Stimulated activated CD8-positive, alpha-beta memory T cell treated with anti-CD3 and anti-CD28 coated beads, Interleukin-7, amount 100 ng/mL, for 1 hour (primary cell): ENCODE measurements around the gene RFPL2.

ENCODE experiments used
- DNase-seq, 2 donors: peaks; one replicate each; pipeline ENCODE4 v3.0.0-alpha.2; 2020; ENCODE audit warnings: low read depth in 2 of 2

Gene RFPL2

DNA sequence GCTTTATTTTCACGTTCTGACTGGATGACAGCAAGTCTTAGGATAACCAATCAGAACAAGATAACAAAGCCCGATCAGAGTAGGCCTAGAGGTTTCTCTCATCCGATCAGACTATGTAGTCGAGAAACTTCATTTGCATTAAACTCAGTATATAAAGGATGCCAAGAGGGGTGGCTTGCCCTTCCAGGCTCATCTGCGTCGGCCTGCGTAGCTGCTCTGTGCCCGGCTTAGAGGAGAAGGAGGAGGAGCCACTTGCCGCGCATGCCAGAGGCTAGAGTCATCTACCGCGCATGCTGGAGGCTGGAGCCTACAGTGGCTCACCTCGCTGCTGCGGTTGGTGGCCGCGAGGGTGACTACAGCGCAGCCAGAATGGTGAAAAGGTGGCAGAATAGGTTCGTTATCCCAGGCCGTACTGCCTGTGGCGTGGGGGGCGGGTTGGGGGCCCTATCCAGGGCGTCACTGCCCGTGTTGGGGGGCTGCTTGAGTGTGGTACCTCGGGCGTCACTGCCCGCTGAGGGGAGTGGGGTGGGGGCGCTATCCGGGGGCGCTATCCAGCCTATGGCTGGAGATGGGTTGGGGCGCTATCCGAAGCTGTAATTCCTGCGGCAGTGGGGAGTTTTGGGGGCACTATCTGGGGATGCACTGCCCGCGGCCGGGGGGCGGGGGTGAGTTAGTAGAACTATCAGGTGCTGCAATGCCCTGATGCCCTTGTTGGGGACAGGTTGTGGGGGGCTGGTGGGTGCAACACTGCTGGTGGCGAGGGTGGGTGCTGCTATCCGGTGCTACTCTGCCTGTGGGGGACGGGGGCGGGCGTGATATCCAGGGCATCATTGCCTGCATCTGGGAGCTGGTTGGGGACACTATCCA lies at the start of gene RFPL2:
TSS of gene RFPL2 (minus strand) at position 218 of the 867 bp plus-strand sequence. CDS start 2,622 bp downstream, outside the sequence.
- no peak for DNase-seq

DNA sequence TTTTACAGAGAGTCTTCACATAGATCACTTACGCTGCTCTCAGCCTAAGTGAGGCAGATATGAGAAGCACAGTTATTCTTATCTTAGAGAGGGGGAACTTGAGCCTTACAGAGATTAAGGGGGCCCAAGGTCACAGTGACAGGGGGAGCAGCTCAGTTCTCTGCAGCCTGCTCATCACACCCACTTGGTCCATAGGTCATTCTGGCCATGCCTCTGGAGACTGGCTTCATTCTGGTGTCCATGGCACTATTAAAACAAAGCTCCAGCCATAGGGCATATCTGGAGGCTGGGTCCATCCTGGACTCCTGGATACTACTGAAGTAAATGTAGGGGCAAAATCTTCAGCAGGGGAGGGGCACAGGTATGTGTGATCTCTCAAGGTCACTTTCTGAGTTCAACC lies 44.4 kb upstream of the RFPL2 start:
- DNase-seq = no peak

- no peak for DNase-seq
These were observed 43.4 kb upstream of the RFPL2 start for GRCh38 chr22:32248276-32248675.

GRCh38 chr22:32246166-32246565 lies 41.3 kb upstream of the RFPL2 start:
- no peak for DNase-seq

- DNase-seq = no peak
These were observed 40.2 kb upstream of the RFPL2 start for GRCh38 chr22:32245042-32245441.

- DNase-seq = no peak
These were observed 39.7 kb upstream of the RFPL2 start for GRCh38 chr22:32244547-32244946.

DNA sequence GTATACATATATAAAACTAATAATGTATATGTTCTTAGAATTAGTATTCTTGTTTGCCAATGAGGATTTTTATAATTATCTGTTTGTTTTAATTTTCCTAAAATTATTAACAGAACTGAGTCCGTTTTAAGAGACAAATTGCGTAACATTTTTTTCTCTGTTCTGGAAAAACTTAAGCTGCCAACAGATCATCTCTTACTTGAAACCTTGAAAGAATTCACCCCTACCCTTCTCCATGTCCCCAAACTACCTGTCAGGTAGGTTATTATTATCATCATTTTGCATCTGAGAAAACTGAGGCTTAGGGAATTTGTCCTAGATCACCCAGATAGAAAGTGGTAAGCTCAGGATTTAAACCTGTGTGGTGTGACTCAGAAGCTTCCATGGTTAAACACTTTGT lies 35.6 kb upstream of the RFPL2 start:
- DNase-seq = no peak

- DNase-seq = no peak
These were observed 33.0 kb upstream of the RFPL2 start for GRCh38 chr22:32237906-32238305.

- no peak for DNase-seq
These were observed 32.1 kb upstream of the RFPL2 start for GRCh38 chr22:32236970-32237369.

DNA sequence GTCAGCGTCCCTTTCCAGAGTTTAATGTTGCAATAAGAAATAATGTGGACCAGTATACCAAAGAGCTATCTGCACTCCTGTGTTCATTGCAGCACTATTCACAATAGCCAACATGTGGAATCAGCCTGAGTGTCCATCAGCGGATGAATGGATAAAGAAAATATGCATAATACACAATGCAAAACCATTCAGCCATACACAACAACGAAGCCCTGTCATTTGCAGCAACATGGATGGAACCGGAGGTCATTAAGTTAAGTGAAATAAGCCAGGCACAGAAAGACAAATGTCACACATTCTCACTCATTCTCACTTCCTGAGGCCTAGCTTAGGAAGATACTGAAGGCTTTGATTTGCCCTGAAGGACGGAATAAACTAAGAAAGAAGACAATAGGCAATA lies 28.2 kb upstream of the RFPL2 start:
- no peak for DNase-seq

DNA sequence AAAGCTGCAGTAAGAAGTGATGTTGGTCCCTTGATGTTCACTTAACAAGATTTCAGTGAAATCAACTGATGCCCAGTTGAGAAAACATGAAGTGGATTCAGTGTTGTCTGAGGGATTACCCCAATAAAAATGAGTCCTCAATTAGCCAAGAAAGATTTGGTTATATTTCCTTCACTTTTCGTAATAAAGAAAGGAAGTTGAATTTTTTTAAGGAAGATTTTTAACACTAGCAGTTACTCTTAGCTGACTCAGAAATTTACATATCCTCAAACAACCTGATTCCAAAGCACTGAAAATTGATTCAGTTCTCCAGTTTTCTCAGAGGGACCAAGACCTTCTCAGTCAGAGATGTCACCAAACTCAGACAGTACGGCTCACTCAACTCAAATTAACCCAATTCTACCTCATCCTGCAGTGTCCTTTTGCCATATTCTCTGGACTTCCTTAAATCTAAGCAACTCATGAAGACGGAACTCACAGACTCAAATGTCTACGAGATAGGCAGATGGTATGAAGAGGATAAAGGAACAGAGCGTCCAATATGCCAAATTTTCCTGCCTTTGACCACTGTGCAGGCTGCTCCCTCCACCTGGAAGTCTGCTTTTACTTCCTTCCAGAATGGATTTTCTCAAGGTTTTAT lies 27.4 kb upstream of the RFPL2 start:
- no peak for DNase-seq

DNA sequence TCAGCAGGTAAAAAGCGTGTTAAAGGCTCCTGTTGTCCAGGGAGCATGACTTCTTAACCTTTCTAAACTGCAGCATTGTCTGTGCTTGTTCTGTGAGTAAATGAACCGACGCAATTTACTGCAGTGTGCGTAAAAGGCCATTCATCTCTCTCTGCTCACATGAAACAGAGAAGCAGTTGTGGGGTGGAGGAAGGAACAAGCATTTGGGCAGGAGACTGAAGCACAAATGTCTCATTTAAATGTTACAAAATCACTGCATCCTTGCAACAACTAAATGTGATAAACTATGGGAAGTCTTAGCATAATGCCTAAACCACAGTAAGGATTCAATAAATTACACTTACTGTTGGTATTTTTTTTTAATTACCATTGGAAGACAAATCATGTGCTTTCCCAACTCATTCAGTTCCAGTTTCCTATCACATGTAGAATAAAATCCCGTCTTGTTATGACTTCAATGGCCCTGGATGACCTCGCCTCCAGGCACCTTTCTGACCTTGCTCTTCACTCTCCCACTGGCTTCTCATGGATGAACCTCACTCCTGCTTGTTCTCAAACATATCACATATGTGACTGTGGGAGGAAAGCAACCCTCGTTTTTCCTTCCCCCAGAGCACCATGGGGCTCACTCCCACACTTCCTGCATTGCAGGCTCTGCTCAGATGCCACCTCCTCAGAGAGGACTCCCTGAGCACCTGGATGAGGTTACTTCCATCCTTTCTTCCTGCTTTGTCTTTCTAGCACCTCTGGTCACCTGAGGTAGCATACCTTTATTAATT lies 21.6 kb upstream of the RFPL2 start:
- no peak for DNase-seq

DNA sequence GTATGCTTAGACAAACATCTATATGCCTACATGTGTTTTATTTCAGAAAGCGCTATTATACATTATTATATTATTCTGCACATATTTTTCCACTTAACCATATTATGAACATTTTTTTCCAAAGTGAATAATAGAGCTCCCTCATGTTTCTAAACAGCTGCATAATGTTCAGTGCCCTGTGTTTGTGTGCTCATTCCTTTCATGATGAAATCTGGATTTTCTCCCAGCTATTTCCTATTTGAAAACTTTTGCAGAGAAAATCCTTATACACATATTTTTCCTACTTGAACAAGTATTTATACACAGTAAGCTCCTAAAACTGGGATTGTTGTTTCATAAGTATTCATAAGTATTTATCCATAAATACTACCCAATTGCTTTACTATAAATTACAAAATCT lies 18.1 kb upstream of the RFPL2 start:
- DNase-seq = no peak

- DNase-seq = no peak
These were observed 14.2 kb upstream of the RFPL2 start for GRCh38 chr22:32219026-32219425.

- DNase-seq = no peak
These were observed 13.6 kb upstream of the RFPL2 start for GRCh38 chr22:32218470-32218869.

DNA sequence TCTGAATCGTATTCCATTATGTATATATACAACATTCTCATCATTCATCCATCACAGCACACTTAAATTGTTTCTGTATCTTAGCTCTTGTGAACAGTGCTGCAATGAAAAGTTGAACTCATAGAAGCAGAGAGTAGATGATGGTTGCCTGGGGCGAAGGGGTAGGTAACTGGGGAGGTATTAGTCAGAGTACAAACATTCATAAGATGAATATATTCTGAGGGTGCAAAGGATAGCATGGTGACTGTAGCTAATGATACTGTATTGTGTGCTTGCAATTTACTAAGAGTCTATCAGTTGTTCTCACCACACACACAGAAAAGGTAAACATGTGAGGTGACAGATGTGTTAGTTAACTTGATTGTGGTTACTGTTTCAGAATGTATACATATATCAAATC lies 12.6 kb upstream of the RFPL2 start:
- DNase-seq = no peak

- no peak for DNase-seq
These were observed 12.0 kb upstream of the RFPL2 start for GRCh38 chr22:32216911-32217310.

- no peak for DNase-seq
These were observed 6.1 kb upstream of the RFPL2 start for GRCh38 chr22:32211011-32211410.

DNA sequence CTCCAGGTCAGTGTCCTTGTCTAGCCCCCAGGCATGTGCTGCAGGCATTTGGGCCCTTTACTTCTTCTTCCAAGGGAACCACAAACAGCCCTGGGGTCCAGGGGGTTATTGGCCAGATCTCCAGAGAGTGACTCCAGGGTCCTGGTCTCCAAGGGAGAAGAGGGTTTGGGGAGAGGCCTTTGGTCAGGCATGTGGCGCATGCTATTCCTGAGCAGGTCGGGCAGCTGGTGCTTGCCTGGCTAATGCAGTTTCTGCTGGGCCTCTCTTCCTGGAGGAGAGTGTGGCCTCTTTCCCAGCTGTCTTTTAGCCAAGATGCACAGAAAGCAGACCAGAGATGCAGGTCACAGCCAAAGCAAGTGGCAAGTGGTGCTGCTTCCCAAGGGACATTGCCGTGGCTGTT lies 3.8 kb upstream of the RFPL2 start:
- no peak for DNase-seq

DNA sequence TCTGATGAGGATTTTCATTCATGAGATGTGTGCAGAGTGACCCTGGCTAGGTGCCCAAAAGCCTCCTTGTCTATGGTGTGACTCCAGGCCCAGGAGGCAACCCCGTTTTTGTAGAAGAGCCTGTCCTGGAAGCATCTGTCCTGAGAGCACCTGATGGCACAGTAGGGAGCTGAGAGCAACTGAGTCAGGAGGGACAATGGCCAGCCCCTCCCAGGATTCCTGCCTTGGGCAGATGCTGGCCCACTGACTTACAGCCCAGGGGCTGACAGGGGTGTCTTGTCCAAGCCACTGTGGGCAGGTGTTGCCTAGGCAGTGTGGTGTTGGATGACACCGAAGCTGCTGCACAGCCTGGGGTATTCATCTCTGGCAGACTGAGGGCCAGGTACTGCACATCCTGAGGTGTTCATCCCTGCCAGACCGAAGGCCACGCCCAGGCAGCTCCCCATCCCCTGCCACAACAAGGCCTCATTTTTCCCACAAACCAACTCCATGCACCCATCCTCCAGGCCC lies 3.2 kb upstream of the RFPL2 start:
- no peak for DNase-seq

DNA sequence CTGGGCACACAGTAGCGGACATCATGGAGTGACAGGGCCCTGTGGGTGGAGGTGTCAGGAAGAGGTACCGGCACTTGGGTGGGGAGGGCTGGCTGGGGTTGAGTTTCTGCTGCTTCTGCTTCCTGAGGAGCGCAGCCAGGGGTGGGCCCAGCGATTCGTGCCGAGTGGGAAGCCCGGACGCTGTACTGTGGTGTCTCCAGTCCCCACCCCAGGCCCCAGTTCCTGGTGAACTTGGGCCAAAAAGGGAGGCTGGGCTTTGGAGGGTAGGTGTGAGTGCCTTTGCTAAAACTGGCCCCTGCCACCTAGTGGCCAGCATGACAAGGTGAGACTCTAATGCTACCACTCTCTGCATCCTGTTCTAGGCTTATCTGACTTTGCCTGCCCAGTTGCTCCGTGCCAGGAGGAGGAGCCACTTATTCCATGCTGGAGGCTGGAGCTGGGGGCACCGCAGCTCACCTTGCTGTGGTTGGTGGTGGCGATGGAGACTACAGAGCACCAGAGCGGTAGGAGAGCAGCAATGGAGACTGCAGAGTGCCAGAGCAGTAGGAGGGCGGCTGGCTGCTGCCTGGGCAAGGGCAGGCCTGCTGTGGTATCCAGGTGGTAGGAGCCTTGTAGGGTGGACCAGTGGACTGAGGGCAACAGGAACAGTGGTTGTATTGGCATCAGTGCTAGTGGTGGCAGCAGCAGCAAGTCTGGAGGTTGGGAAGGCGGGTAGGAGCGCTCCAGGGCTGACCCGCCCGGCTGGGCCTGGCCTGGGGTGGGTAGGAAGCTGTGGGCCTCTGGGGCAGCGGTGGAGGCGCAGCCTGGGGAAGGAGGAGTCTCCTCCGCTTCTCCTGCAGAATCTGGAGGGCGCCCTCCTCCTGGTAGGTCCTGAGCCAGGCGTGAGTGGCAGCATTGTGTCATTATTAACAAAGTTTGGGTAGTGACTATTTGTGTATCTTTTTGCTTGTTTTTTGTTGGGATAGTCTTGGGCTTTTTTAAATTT lies 2.2 kb upstream of the RFPL2 start:
- no peak for DNase-seq
